ENCODE data around the gene FECH. TPM values are rescaled to one million over a fixed set of nuclear protein-coding genes. Genes with fewer than 3 reads are reported as not detected.
A peak's percentile ranks its signal among the peaks of the same experiment; 100 is the strongest.

FECH gene, protein sequence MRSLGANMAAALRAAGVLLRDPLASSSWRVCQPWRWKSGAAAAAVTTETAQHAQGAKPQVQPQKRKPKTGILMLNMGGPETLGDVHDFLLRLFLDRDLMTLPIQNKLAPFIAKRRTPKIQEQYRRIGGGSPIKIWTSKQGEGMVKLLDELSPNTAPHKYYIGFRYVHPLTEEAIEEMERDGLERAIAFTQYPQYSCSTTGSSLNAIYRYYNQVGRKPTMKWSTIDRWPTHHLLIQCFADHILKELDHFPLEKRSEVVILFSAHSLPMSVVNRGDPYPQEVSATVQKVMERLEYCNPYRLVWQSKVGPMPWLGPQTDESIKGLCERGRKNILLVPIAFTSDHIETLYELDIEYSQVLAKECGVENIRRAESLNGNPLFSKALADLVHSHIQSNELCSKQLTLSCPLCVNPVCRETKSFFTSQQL
- polyA plus RNA-seq (2011; rRNA removed) (71.2 and 75.6 TPM in 2 replicates), polyA plus RNA-seq (2017; fragmentation: RNase III; extraction: RNeasy Plus Mini Kit Qiagen cat#74134 plus additional on column Dnase treatment) (40.6 to 45.1 TPM (median 41.3 TPM) in 3 replicates), polyA minus RNA-seq (2011; rRNA and poly(A)+ RNA removed) (46.2 and 47.9 TPM in 2 replicates)
- polyA plus RNA-seq (2012; cell fraction: cytosol; rRNA removed): 50.4 and 63.1 TPM in 2 replicates
- 24.9 and 43.9 TPM in 2 replicates for polyA plus RNA-seq (2012; cell fraction: nucleus; rRNA removed)

DNA sequence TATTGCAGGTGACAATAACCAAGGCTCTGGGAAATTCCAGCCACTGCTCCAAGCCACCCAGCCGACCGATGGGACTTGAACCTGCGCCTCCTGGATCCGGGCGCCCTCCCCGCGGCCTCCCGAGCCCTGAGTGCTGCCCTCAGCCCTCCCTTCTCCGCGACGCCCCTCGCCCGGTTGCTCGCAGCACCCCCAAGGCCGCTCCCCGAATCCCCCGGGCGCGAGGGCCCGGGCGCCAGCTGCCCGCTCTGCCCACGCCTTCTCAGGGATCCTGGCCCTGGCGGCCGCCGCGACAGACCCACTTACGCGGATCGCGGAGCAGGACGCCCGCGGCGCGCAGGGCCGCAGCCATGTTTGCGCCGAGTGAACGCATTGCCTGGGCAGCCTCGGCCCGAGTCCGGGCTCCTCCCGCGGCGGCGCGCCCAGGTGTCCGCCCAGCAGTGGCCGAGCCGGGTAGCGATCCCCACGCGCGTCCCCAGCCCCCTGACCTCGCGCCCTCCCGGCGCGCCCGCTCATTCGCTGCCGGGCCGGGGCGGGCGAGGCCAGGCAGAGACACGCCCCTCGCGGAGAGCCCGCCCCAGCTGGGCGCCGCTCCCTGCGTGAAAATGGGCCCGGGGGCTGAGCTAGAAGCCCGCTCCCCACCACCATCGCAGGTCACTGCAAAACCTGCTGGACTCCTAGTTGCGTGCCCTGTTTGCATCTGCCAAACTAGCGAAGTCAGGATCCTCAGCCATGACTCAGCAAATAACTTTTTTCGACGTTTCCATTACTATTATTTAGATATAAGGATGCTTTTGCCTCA is at the start of gene FECH:
Gene FECH, minus strand, starts transcription at position 452 of the 799 bp plus-strand sequence. Its CDS starts 82 bp downstream, at position 370.
- POLR2A ChIA-PET: no interaction called here

DNA sequence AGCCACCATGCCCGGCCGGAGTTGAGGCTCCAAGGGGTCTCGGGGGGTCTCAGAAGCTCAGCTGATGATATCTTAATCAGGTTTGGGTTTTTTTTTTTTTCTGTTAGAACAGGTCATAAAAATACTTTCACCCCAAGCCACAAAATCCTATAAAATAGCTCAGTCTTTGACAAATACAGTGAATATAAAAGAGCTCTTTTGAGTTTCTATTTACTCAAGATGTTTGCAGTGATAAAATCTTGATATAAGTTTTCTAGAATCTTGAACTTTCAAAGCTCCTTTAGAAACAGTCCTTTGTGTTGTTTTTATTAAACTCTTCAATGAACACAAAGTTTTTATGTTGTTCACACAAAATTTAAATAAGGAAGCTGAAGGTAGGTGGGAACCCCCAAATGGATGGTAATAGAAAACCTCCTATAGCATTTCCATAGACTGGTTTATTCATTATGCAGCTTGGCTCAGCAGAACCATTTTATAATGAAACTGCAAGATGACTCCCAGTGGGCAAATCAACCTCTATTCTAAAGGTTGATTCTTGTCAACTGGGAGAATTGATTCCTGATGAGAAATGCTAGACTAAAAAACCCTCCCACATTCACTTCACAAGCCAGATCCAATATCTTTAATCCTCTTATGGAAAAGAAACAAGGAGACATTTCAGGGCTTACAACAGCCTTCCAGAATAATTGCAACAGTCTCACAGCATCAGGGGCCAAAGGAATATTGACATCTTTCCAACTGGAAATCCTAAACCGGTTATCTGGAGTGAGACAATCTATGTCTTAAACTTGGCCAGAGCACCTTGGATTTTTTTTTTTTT is 48.7 kb upstream of the FECH start:
- no peak for FAIRE-seq
- H3K4me2 ChIP-seq: no peak overlapping the region
- ChIA-PET CTCF (no interaction called here), POLR2A (no interaction called here)
- DNase-seq (ENCODE audit: low read depth in 1 of 2, low spot score in 1 of 2): no peak
- H3K4me1 ChIP-seq: peaks cover 15% of the 10 kb centered on the region; the same call in 2 of the 3 replicates
- TF ChIP-seq SMC3 (IDR thresholded peaks at IDR 0.05) (no peak), NR3C1 (IDR thresholded peaks at IDR 0.05) (no peak), MAZ (IDR thresholded peaks at IDR 0.05; ENCODE audit: borderline replicate concordance, low read depth, low read length) (no peak), RNF2 (IDR thresholded peaks at IDR 0.05; ENCODE audit: borderline replicate concordance, low read depth) (no peak), FOXS1 (CRISPR knock-in tag; IDR thresholded peaks at IDR 0.05) (no peak), NPAS2 (CRISPR knock-in tag; IDR thresholded peaks at IDR 0.05; ENCODE audit: borderline replicate concordance) (no peak), CHD4 (IDR thresholded peaks at IDR 0.05; ENCODE audit: borderline replicate concordance) (no peak), ESRRA (IDR thresholded peaks at IDR 0.05; ENCODE audit: borderline replicate concordance, low read length) (no peak), KDM1A (IDR thresholded peaks at IDR 0.05; ENCODE audit: low read depth) (no peak), CHD2 (IDR thresholded peaks at IDR 0.05; ENCODE audit: low read length, partially characterized antibody) (no peak), HOXB13 (CRISPR knock-in tag; IDR thresholded peaks at IDR 0.05; ENCODE audit: low read depth) (no peak), PHF8 (IDR thresholded peaks at IDR 0.05; ENCODE audit: borderline replicate concordance, low read depth) (no peak), CBX8 (IDR thresholded peaks at IDR 0.05) (no peak), FOSB (CRISPR knock-in tag; IDR thresholded peaks at IDR 0.05) (no peak), KDM5A (IDR thresholded peaks at IDR 0.05) (no peak), JUNB (IDR thresholded peaks at IDR 0.05) (no peak)
- TF ChIP-seq, protein P1, sequence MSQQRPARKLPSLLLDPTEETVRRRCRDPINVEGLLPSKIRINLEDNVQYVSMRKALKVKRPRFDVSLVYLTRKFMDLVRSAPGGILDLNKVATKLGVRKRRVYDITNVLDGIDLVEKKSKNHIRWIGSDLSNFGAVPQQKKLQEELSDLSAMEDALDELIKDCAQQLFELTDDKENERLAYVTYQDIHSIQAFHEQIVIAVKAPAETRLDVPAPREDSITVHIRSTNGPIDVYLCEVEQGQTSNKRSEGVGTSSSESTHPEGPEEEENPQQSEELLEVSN (IDR thresholded peaks at IDR 0.05; ENCODE audit: borderline replicate concordance, low read depth): no peak
- H3K4me3 ChIP-seq: no peak overlapping the region
- ATAC-seq: no peak
- H3K27ac ChIP-seq: no peak overlapping the region
- no peaks in the 10 kb centered on the region for H3K9me3 ChIP-seq
- WGBS (ENCODE audit: missing lambda C conversion rate): 73% methylated on average over 4 of the region's 4 CpGs

More for the DNA sequence above, at the start of gene FECH:
- FAIRE-seq (no peak), ATAC-seq (peak; percentile 89 to 93), DNase-seq (ENCODE audit: low read depth in 1 of 2, low spot score in 1 of 2) (peak; percentile 40 to 70)
- CTCF ChIA-PET: no interaction called here
- no peaks in the 10 kb centered on the region for H3K9me3 ChIP-seq
- H3K4me2 ChIP-seq: peak within 1 kb of the TSS; percentile 93
- peak within 1 kb of the TSS; percentile 94 for H3K4me3 ChIP-seq
- TF ChIP-seq JUN (IDR thresholded peaks at IDR 0.05): peak; percentile 21 to 58; a peak in 2 of 5 replicates
- TF ChIP-seq MAX (IDR thresholded peaks at IDR 0.05): peak; percentile 39; the same call in 1 of the 2 replicates
- TF ChIP-seq POLR2A (IDR thresholded peaks at IDR 0.05; ENCODE audit: low read length): peak; percentile 82
- no peak for TF ChIP-seq CHD4 (IDR thresholded peaks at IDR 0.05; ENCODE audit: borderline replicate concordance)
- no peak for TF ChIP-seq CBX2 (IDR thresholded peaks at IDR 0.05; ENCODE audit: borderline replicate concordance, low read depth)
- TF ChIP-seq NFE2L2 (conservative IDR thresholded peaks at IDR 0.05; ENCODE audit: low read length): peak; percentile 99
- TF ChIP-seq PHF8 (IDR thresholded peaks at IDR 0.05; ENCODE audit: borderline replicate concordance, low read depth): peak; percentile 88
- TF ChIP-seq MAFK (IDR thresholded peaks at IDR 0.05; ENCODE audit: partially characterized antibody): peak; percentile 99
- no peak for TF ChIP-seq HMGXB4 (CRISPR knock-in tag; IDR thresholded peaks at IDR 0.05; ENCODE audit: borderline replicate concordance)
- 0 out of 3 replicates have a peak, but pooled peaks have one; percentile 24 for TF ChIP-seq BCL3 (IDR thresholded peaks at IDR 0.05)
- H3K4me1 ChIP-seq: peaks cover 14% of the 10 kb centered on the region
- 2% methylated on average over 19 of the region's 80 CpGs for WGBS (ENCODE audit: missing lambda C conversion rate)
- H3K27ac ChIP-seq: peak within 1 kb of the TSS; percentile 94 to 97

Measured in A549 (cell line).